ENCODE results near the gene RNF25. TPM values are rescaled to one million over a fixed set of nuclear protein-coding genes. Genes with fewer than 3 reads are reported as not detected.

Gene RNF25
- total RNA-seq, 4 donors from 2014 or later = 9.5 to 23.7 (median 18.6) TPM

- Histone ChIP-seq H3K27me3 (no peaks in the 10 kb centered on the region), H3K9me3 (no peaks in the 10 kb centered on the region), H3K4me1 (no peaks in the 10 kb centered on the region), H3K4me3 (no peak overlapping the region), H3K27ac (no peak overlapping the region), H3K36me3 (no peaks in the 10 kb centered on the region)
- no peak for DNase-seq
- TF ChIP-seq CTCF (IDR thresholded peaks at IDR 0.05) (no peak), POLR2A (IDR thresholded peaks at IDR 0.05) (no peak)
Observed at GRCh38 chr2:218627939-218628338, 43.9 kb downstream of the RNF25 start.

- Histone ChIP-seq H3K36me3 (no peaks in the 10 kb centered on the region), H3K4me3 (no peak overlapping the region), H3K9me3 (no peaks in the 10 kb centered on the region), H3K27me3 (no peaks in the 10 kb centered on the region), H3K27ac (no peak overlapping the region), H3K4me1 (no peaks in the 10 kb centered on the region)
- TF ChIP-seq POLR2A (IDR thresholded peaks at IDR 0.05) (no peak), CTCF (IDR thresholded peaks at IDR 0.05) (no peak)
- DNase-seq = no peak
Observed at GRCh38 chr2:218626369-218626768, 45.4 kb downstream of the RNF25 start.

DNA sequence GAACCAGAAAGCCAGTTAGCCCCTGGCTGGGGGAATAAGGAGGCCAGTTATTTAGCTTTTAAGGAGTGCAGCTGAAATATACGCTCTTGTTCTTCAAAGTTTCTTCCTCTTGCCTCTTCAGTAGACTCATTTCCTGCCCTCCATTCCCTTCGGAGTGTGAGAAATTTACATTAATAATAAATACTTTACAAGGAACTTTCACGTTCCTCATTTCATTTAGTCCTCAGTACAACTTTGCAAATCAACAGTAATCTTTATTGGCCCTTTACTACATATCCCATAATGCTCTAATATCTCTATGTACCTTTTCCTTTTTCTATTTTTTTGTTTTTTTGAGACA lies 48.5 kb downstream of the RNF25 start:
- Histone ChIP-seq H3K27me3 (no peaks in the 10 kb centered on the region), H3K36me3 (no peaks in the 10 kb centered on the region), H3K9me3 (no peaks in the 10 kb centered on the region), H3K4me3 (no peak overlapping the region), H3K4me1 (no peaks in the 10 kb centered on the region), H3K27ac (no peak overlapping the region)
- no peak for DNase-seq
- TF ChIP-seq CTCF (IDR thresholded peaks at IDR 0.05) = no peak
- no peak for TF ChIP-seq POLR2A (IDR thresholded peaks at IDR 0.05)

- no peaks in the 10 kb centered on the region for H3K27me3 ChIP-seq
- H3K36me3 ChIP-seq = no peaks in the 10 kb centered on the region
- H3K4me1 ChIP-seq = no peaks in the 10 kb centered on the region
- DNase-seq = no peak
- H3K9me3 ChIP-seq = no peaks in the 10 kb centered on the region
- H3K4me3 ChIP-seq = no peak overlapping the region
- no peak for TF ChIP-seq POLR2A (IDR thresholded peaks at IDR 0.05)
- TF ChIP-seq CTCF (IDR thresholded peaks at IDR 0.05) = no peak
- no peak overlapping the region for H3K27ac ChIP-seq
Observed at GRCh38 chr2:218622606-218623365, 49.0 kb downstream of the RNF25 start.

DNA sequence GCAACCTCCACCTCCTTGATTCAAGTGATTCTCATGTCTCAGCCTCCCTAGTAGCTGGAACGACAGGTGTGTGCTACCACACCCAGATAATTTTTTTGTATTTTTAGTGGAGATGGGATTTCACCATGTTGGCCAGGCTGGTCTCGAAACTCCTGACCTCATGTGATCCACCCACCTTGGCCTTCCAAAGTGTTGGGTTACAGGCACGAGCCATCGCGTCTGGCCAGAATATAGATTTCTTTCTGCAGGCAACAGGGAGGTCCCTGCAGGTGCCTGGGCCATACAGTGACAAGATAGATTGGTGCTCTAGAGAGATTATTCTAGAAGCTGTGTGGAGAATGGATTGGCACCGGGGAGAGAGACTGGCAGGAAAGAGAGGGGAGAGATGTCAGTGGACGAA lies 50.8 kb downstream of the RNF25 start:
- Histone ChIP-seq H3K4me3 (no peak overlapping the region), H3K4me1 (no peaks in the 10 kb centered on the region), H3K9me3 (no peaks in the 10 kb centered on the region), H3K27me3 (no peaks in the 10 kb centered on the region), H3K36me3 (no peaks in the 10 kb centered on the region), H3K27ac (no peak overlapping the region)
- TF ChIP-seq CTCF (IDR thresholded peaks at IDR 0.05) (no peak), POLR2A (IDR thresholded peaks at IDR 0.05) (no peak)
- DNase-seq = no peak
